CD4-positive, CD25-positive, alpha-beta regulatory T cell (primary cell): ENCODE data around the gene STYK1. TPM values are rescaled to one million over a fixed set of nuclear protein-coding genes. Genes with fewer than 3 reads are reported as not detected.
A peak's percentile ranks its signal among the peaks of the same experiment; 100 is the strongest.

ENCODE experiments used
- ATAC-seq, 2 donors: fragments of 150-1000 bp; cut with Tn5 transposase; one replicate each; pipeline ENCODE4 v1.10.0; 2021; ENCODE audit warnings: low read depth in 2 of 2, moderate number of reproducible peaks in 2 of 2, moderate library complexity in 1 of 2
- DNase-seq, 3 donors: peaks; one replicate each; pipeline versions ENCODE4 v3.0.0 to v3.0.0-alpha.2; 2012 to 2022; ENCODE audit warnings: mixed read lengths in 1 of 3
- H3K27ac ChIP-seq: one replicate; pipeline ENCODE4 v1.7.0; 2013; ENCODE audit warnings: mild to moderate bottlenecking, low read length; ENCODE audit not compliant: insufficient read depth, poor library complexity, severe bottlenecking
- H3K27me3 ChIP-seq: one replicate; pipeline ENCODE4 v1.7.0; 2013; ENCODE audit warnings: low read length; ENCODE audit not compliant: control insufficient read depth, insufficient read depth
- H3K36me3 ChIP-seq: one replicate; pipeline ENCODE4 v1.7.0; 2013; ENCODE audit warnings: mild to moderate bottlenecking, low read length, moderate library complexity; ENCODE audit not compliant: control insufficient read depth, insufficient read depth
- H3K4me1 ChIP-seq: 2 replicates; pipeline ENCODE4 v1.7.0; 2013; ENCODE audit warnings: mild to moderate bottlenecking, low read length; ENCODE audit not compliant: insufficient read depth, control insufficient read depth, poor library complexity, severe bottlenecking
- H3K4me3 ChIP-seq: one replicate; pipeline ENCODE4 v1.7.0; 2013; ENCODE audit warnings: low read depth, mild to moderate bottlenecking, low read length, moderate library complexity
- H3K9me3 ChIP-seq, 2 experiments: 1 replicate in 1 of 2; 2 replicates in 1 of 2; pipeline ENCODE4 v1.7.0; 2013; ENCODE audit warnings: low read length in 2 of 2, mild to moderate bottlenecking in 1 of 2, moderate library complexity in 1 of 2; ENCODE audit not compliant: control insufficient read depth in 2 of 2
- H3K27ac Mint-ChIP-seq, 3 donors: one replicate each; pipeline ENCODE4 v1.8.0; 2020 to 2022; ENCODE audit warnings: mild to moderate bottlenecking in 3 of 3, mixed read lengths in 3 of 3, moderate library complexity in 2 of 3
- H3K27me3 Mint-ChIP-seq: one replicate; pipeline ENCODE4 v1.8.0; 2022; ENCODE audit warnings: mild to moderate bottlenecking, mixed read lengths
- H3K36me3 Mint-ChIP-seq: one replicate; pipeline ENCODE4 v1.8.0; 2020; ENCODE audit warnings: mixed read lengths
- H3K4me1 Mint-ChIP-seq, 4 donors: one replicate each; pipeline ENCODE4 v1.8.0; 2020 to 2022; ENCODE audit warnings: mixed read lengths in 4 of 4, mild to moderate bottlenecking in 1 of 4
- H3K4me3 Mint-ChIP-seq, 4 donors: one replicate each; pipeline ENCODE4 v1.8.0; 2020 to 2022; ENCODE audit warnings: mild to moderate bottlenecking in 4 of 4, mixed read lengths in 4 of 4, moderate library complexity in 3 of 4
- H3K9me3 Mint-ChIP-seq, 7 donors: one replicate each; pipeline ENCODE4 v1.8.0; 2020 to 2022; ENCODE audit warnings: mixed read lengths in 7 of 7, mild to moderate bottlenecking in 3 of 7, moderate library complexity in 2 of 7
- polyA plus RNA-seq, 4 donors: library from polyadenylated mRNA; unstranded; fragments of 300-500 nt; fragmentation: Illumina TruSeq; gene quantifications; one replicate each; pipeline ENCODE4 v1.2.3, GENCODE V29; 2021
- total RNA-seq: library from RNA; stranded (reverse); gene quantifications from one replicate; pipeline ENCODE4 v1.2.3, GENCODE V29; 2022

Gene STYK1
- total and polyA plus RNA-seq, 5 donors from 2014 or later, result not detected

DNA sequence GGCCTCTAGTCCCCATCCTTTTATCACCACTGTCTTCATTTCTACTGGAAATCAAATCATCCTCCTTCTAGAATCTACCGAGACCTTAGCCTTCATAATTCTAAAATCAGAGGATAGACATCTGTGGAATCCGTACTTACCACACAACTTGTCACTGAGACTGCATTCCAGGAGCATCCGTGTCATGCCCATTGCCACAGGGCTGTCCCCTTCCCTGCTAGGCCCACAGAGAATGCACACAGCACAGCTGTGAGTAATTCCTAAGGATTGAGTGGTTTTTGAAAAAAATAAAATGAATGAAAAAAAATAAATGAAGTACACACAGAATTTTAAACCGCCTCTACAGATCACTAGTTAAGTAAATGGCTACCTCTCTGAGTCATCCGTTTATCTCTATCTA, 39.4 kb downstream of the STYK1 start:
- no peaks in the 10 kb centered on the region for H3K36me3 ChIP-seq
- Mint-ChIP-seq H3K27ac (no peak overlapping the region), H3K4me3 (no peak overlapping the region), H3K4me1 (no peaks in the 10 kb centered on the region), H3K9me3 (no peaks in the 10 kb centered on the region), H3K27me3 (peaks cover 22% of the 10 kb centered on the region), H3K36me3 (no peaks in the 10 kb centered on the region)
- H3K4me1 ChIP-seq, result no peaks in the 10 kb centered on the region
- ATAC-seq (no peak), DNase-seq (no peak)
- no peaks in the 10 kb centered on the region for H3K9me3 ChIP-seq
- no peak overlapping the region for H3K27ac ChIP-seq
- peaks cover 14% of the 10 kb centered on the region for H3K27me3 ChIP-seq
- no peak overlapping the region for H3K4me3 ChIP-seq

DNA sequence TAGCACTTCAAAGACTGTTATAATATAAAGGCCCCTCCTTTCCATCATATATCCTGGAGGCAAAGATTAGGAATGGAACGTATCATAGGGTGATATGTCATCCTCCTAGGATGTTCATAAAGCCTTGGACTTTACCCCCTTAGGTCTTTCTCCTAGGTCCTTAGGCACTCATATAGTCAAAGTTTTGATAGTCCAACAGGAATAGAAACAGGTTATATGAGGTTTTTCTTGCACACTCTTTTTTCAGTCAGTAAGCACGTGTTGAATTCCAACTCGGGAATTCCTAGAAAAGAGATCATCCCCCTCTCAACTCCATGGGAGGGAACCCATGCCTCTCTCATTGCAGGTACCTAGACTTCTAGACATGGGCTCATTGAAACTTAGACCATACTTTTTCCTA, 40.3 kb downstream of the STYK1 start:
- peaks cover 15% of the 10 kb centered on the region for H3K27me3 ChIP-seq
- DNase-seq, result no peak
- no peaks in the 10 kb centered on the region for H3K4me1 ChIP-seq
- no peaks in the 10 kb centered on the region for H3K36me3 ChIP-seq
- no peak overlapping the region for H3K27ac Mint-ChIP-seq
- H3K9me3 Mint-ChIP-seq, result no peaks in the 10 kb centered on the region
- H3K4me3 Mint-ChIP-seq, result no peak overlapping the region
- no peaks in the 10 kb centered on the region for H3K4me1 Mint-ChIP-seq
- H3K36me3 Mint-ChIP-seq, result no peaks in the 10 kb centered on the region
- H3K4me3 ChIP-seq, result no peak overlapping the region
- peaks cover 15% of the 10 kb centered on the region for H3K27me3 Mint-ChIP-seq
- no peak overlapping the region for H3K27ac ChIP-seq
- ATAC-seq, result no peak
- H3K9me3 ChIP-seq, result no peaks in the 10 kb centered on the region

DNA sequence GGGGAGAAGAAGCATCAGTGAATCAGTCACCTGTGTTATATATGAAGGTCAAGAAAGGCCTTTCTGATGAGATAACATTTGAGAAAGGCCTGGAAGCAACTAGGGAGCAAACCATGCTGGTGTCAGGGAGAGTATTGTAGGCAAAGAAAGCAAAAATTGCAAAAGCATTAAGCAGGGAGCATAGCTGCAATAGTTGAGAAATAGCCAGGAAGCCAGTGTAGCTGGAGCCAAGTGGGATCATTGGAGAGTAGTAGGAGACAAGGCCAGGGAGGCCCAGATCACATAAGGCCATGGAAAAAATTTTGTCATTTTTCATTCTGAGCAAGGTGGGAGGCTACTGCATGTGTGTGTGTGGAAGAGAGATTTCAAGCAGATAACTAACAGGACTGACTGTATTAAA, 41.6 kb downstream of the STYK1 start:
- Histone ChIP-seq H3K36me3 (no peaks in the 10 kb centered on the region), H3K4me3 (no peak overlapping the region), H3K27me3 (peaks cover 15% of the 10 kb centered on the region), H3K27ac (no peak overlapping the region), H3K9me3 (no peaks in the 10 kb centered on the region), H3K4me1 (no peaks in the 10 kb centered on the region)
- Mint-ChIP-seq H3K36me3 (no peaks in the 10 kb centered on the region), H3K4me1 (no peaks in the 10 kb centered on the region), H3K27ac (no peak overlapping the region), H3K9me3 (peaks cover 0 to 2% (median 0%) of the 10 kb centered on the region in 7 donors), H3K4me3 (no peak overlapping the region), H3K27me3 (peaks cover 18% of the 10 kb centered on the region)
- ATAC-seq, result no peak
- DNase-seq, result no peak

DNA sequence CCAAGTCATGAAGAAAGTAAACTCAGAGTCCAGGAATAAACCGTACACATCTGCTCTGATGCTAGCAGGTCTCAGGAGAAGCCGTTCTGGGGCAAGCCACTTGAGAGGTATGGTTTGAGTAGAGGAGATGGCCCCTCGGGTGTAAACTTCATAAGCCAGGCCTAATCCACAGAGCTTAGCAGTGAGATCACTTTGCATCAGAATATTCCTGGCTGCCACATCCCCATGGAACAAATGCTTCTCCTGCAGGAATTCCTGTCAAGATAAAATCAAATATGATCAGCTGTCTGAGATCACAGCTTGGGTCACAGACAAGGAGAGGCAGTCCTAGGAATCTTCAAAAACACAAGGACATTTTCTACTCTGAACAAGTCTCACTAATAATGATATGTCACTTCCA, 49.2 kb downstream of the STYK1 start:
- Mint-ChIP-seq H3K36me3 (no peaks in the 10 kb centered on the region), H3K27me3 (peaks cover 19% of the 10 kb centered on the region), H3K4me1 (no peaks in the 10 kb centered on the region), H3K27ac (no peak overlapping the region), H3K4me3 (no peak overlapping the region), H3K9me3 (peaks cover 0 to 2% (median 0%) of the 10 kb centered on the region in 7 donors)
- H3K4me3 ChIP-seq, result no peak overlapping the region
- H3K36me3 ChIP-seq, result no peaks in the 10 kb centered on the region
- no peaks in the 10 kb centered on the region for H3K4me1 ChIP-seq
- no peak for DNase-seq
- H3K27me3 ChIP-seq, result peaks cover 31% of the 10 kb centered on the region
- H3K27ac ChIP-seq, result no peak overlapping the region
- ATAC-seq, result no peak
- H3K9me3 ChIP-seq, result no peaks in the 10 kb centered on the region

DNA sequence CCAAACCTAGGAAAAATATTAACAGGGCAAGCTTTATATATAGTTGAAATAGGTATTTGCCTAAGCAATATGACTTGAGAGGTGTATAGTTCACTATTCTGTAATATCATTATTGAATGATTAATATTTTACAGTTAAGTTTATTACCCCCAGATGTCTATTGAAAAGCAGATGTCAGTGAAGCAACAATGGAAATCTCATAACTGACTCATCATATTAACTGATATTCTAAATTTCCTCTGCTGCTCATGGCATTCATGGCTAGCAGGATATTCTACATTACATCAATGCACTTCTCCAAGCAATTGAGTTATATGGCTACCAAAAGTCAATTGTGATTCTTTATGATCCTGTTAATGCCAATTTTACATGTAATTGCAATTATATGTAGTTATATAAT, 50.7 kb downstream of the STYK1 start:
- Histone ChIP-seq H3K4me1 (no peaks in the 10 kb centered on the region), H3K36me3 (no peaks in the 10 kb centered on the region), H3K4me3 (no peak overlapping the region), H3K27ac (no peak overlapping the region), H3K9me3 (no peaks in the 10 kb centered on the region), H3K27me3 (peaks cover 32% of the 10 kb centered on the region)
- H3K9me3 Mint-ChIP-seq, result peaks cover 0 to 2% (median 0%) of the 10 kb centered on the region in 7 donors
- no peak overlapping the region for H3K4me3 Mint-ChIP-seq
- no peak for DNase-seq
- H3K27ac Mint-ChIP-seq, result no peak overlapping the region
- H3K36me3 Mint-ChIP-seq, result no peaks in the 10 kb centered on the region
- peaks cover 28% of the 10 kb centered on the region for H3K27me3 Mint-ChIP-seq
- no peak for ATAC-seq
- no peaks in the 10 kb centered on the region for H3K4me1 Mint-ChIP-seq

DNA sequence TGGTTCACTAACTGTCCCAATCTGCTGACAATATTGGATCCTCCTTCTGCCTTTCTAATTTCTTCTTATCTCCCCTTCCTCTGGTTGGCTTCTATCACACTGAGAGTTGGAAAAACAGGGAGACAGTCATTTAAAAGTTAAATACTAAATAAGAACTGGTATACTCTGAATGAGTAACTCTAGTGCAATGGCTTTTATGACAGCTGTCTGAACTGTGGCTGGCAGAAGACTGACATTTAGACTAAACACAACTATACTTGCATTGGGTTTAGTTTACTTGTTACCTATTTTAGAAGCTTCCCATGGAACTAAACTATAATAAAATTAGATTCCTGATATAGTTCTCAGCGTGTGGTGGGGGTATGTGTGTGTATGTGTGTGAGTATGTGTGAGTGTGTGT, 52.6 kb downstream of the STYK1 start:
- H3K36me3 Mint-ChIP-seq, result no peaks in the 10 kb centered on the region
- Histone ChIP-seq H3K27ac (no peak overlapping the region), H3K9me3 (no peaks in the 10 kb centered on the region), H3K4me1 (no peaks in the 10 kb centered on the region), H3K27me3 (peaks cover 31% of the 10 kb centered on the region), H3K36me3 (no peaks in the 10 kb centered on the region), H3K4me3 (no peak overlapping the region)
- H3K4me3 Mint-ChIP-seq, result no peak overlapping the region
- no peaks in the 10 kb centered on the region for H3K4me1 Mint-ChIP-seq
- no peak for DNase-seq
- no peak overlapping the region for H3K27ac Mint-ChIP-seq
- H3K27me3 Mint-ChIP-seq, result peaks cover 26% of the 10 kb centered on the region
- H3K9me3 Mint-ChIP-seq, result peaks cover 0 to under 1% (median 0%) of the 10 kb centered on the region in 7 donors
- no peak for ATAC-seq

DNA sequence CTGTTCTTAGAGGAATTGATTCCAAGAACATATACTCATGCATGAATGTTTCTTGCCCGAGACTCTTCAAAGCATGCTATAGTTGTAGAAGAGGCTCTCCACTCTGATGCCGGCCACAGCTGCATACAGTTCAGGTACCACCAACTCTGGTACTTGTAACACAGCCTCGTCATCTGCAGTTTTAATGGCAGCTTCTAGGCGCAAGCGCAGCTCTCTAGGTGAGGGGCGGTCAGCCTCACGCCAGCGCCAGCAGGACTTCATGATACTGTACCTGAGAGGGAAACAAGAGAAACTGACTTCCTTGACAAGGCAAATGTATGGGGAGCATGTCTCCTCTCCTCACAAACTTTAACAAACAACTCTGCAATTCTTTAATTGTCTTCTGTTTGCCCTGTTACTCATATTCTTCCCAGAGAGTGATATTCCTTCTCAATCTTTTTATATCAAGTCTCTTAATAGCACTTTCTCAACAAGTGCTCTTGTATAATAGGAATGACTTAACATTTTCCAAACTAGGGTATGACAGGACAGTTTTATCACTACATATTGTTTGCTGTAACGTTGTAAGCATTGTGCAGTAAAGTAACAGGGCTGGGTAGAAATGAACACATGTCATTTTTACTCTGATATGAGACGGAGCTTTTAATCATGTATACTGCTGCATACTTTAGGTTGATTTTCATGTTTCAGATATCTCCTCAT, 53.6 kb downstream of the STYK1 start:
- DNase-seq, result no peak
- peaks cover 26% of the 10 kb centered on the region for H3K27me3 Mint-ChIP-seq

DNA sequence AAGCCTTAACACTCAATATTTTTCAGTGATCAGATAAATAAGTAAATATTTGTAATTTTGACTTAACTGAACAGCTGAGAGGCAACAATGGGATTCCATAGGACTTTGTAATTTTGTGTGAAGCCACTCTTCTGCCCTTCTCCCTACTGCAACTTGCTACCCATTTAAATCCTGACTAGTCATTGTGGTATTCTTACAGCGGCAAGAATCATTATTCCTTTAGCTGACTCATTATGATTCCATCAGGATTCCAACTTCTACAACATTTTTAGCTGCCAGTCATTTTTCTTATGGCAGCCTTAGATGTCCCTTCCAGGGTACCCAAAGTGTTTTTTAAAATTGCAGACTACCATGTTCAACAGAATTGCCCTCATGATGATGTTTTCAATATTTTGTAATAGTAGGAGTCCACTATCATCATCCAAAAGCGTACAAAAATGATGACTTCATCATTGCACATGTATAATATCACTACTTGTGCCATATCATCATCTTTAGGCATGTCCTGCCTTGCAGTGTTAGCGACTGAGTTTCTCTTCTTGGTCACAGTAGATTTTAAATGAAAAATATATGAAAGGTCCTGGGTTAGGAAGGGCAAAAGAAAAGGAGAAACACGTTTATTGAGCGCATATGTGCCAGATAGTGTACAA, 55.4 kb downstream of the STYK1 start:
- H3K36me3 ChIP-seq, result no peaks in the 10 kb centered on the region
- peak overlapping the region in 1 of 4 donors; percentile 50 for H3K4me3 Mint-ChIP-seq
- peaks cover 6% of the 10 kb centered on the region for H3K4me1 ChIP-seq
- no peak for DNase-seq
- peaks cover 1% of the 10 kb centered on the region for H3K36me3 Mint-ChIP-seq
- no peak overlapping the region for H3K27ac ChIP-seq
- H3K9me3 Mint-ChIP-seq, result no peaks in the 10 kb centered on the region
- H3K4me3 ChIP-seq, result no peak overlapping the region
- H3K4me1 Mint-ChIP-seq, result peaks cover 6 to 8% (median 7%) of the 10 kb centered on the region in 4 donors
- no peak for ATAC-seq
- no peak overlapping the region for H3K27ac Mint-ChIP-seq
- peaks cover 30% of the 10 kb centered on the region for H3K27me3 Mint-ChIP-seq
- H3K9me3 ChIP-seq, result no peaks in the 10 kb centered on the region
- H3K27me3 ChIP-seq, result peaks cover 24% of the 10 kb centered on the region

More for the DNA sequence above, 53.6 kb downstream of the STYK1 start:
- H3K4me3 ChIP-seq, result no peak overlapping the region
- H3K36me3 Mint-ChIP-seq, result no peaks in the 10 kb centered on the region
- no peak overlapping the region for H3K4me3 Mint-ChIP-seq
- peaks cover 28% of the 10 kb centered on the region for H3K27me3 ChIP-seq
- no peaks in the 10 kb centered on the region for H3K9me3 Mint-ChIP-seq
- no peak overlapping the region for H3K27ac Mint-ChIP-seq
- no peaks in the 10 kb centered on the region for H3K9me3 ChIP-seq
- no peak for ATAC-seq
- H3K27ac ChIP-seq, result no peak overlapping the region
- no peaks in the 10 kb centered on the region for H3K4me1 ChIP-seq
- H3K4me1 Mint-ChIP-seq, result no peaks in the 10 kb centered on the region
- H3K36me3 ChIP-seq, result no peaks in the 10 kb centered on the region
